A549 (cell line): ENCODE data around the gene CC2D2B. TPM values are rescaled to one million over a fixed set of nuclear protein-coding genes. Genes with fewer than 3 reads are reported as not detected.
A peak's percentile ranks its signal among the peaks of the same experiment; 100 is the strongest.

Source experiments
- ATAC-seq, 2 experiments: fragments of 200-7000 bp in 1 of 2; fragments of >200 bp in 1 of 2; cut with Nextera tagmentation in 1 of 2; cut with Tn5 transposase in 1 of 2; 3 replicates each; pipeline versions ENCODE4 v1.8.0 to v1.9.1; 2018 to 2020; ENCODE audit warnings: mild to moderate bottlenecking in 1 of 2, moderate library complexity in 1 of 2
- CTCF ChIA-PET: fragments of 300-600 bp; sonication (Branson Sonifier 250); formaldehyde crosslinking; extraction: SDS; loops from one replicate; lab custom pipeline; 2021; ENCODE audit warnings: antibody characterized with exemption, inconsistent platforms; lab: Yijun Ruan, JAX
- POLR2A ChIA-PET: fragments of 350-600 bp; formaldehyde crosslinking; extraction: SDS; loops from one replicate; lab custom pipeline; 2021; ENCODE audit warnings: antibody characterized with exemption, inconsistent platforms; lab: Yijun Ruan, JAX
- DNase-seq, 2 experiments: peaks; one replicate each; pipeline versions ENCODE4 v3.0.0 to v3.0.0-alpha.2; 2011 to 2016; ENCODE audit warnings: low read depth in 1 of 2, low spot score in 1 of 2
- FAIRE-seq: peaks from 2 replicates; lab custom pipeline; 2011; peaks lifted over from hg19 to GRCh38; lab: Jason Lieb, UNC
- H3K27ac ChIP-seq, 2 experiments: fragments of >200 bp; sonication (Bioruptor Twin); formaldehyde crosslinking; 3 replicates each; pipeline ENCODE4 v1.5.1; 2016 to 2017
- H3K4me1 ChIP-seq: fragments of >200 bp; sonication (Bioruptor Twin); formaldehyde crosslinking; 3 replicates; pipeline ENCODE4 v1.6.1; 2016
- H3K4me2 ChIP-seq: fragments of >200 bp; sonication (Bioruptor Twin); formaldehyde crosslinking; 3 replicates; pipeline ENCODE4 v1.6.1; 2016
- H3K4me3 ChIP-seq: fragments of >200 bp; sonication (Bioruptor Twin); formaldehyde crosslinking; 3 replicates; pipeline ENCODE4 v1.5.1; 2016
- H3K9me3 ChIP-seq: fragments of >200 bp; sonication (Bioruptor Twin); formaldehyde crosslinking; 3 replicates; pipeline ENCODE4 v1.6.1; 2016
- ATOH8 ChIP-seq: fragments of 250-450 bp; sonication (Bioruptor Pico); IDR thresholded peaks from 2 replicates; pipeline ENCODE4 v1.5.0; 2020; ENCODE audit warnings: low read depth, mild to moderate bottlenecking, moderate library complexity
- CBX8 ChIP-seq: fragments of 200-600 bp; sonication (generic); IDR thresholded peaks from 2 replicates; pipeline ENCODE4 v1.6.1; 2016
- CEBPB ChIP-seq, 2 experiments: fragments of >200 bp in 1 of 2; sonication (Bioruptor Twin) in 1 of 2; formaldehyde crosslinking in 1 of 2; IDR thresholded peaks; 2 replicates each; pipeline ENCODE4 v1.6.1; 2012 to 2016
- CHD2 ChIP-seq: fragments of 150-350 bp; IDR thresholded peaks from 2 replicates; pipeline ENCODE4 v1.6.1; 2014; ENCODE audit warnings: low read length; ENCODE audit not compliant: partially characterized antibody
- CHD4 ChIP-seq: fragments of 200-600 bp; sonication (generic); IDR thresholded peaks from 2 replicates; pipeline ENCODE4 v1.6.1; 2016; ENCODE audit warnings: antibody characterized with exemption, mild to moderate bottlenecking, borderline replicate concordance
- EHMT2 ChIP-seq: fragments of 200-600 bp; sonication (generic); IDR thresholded peaks from 2 replicates; pipeline ENCODE4 v1.6.1; 2016; ENCODE audit warnings: antibody characterized with exemption, low read depth, mild to moderate bottlenecking, moderate library complexity
- EP300 ChIP-seq, 2 experiments: fragments of >200 bp; sonication (Bioruptor Twin); formaldehyde crosslinking; IDR thresholded peaks; 2 replicates in 1 of 2; 3 replicates in 1 of 2; pipeline ENCODE4 v1.6.1; 2016 to 2017
- ESRRA ChIP-seq: fragments of 150-350 bp; IDR thresholded peaks from 2 replicates; pipeline ENCODE4 v1.6.1; 2014; ENCODE audit warnings: mild to moderate bottlenecking, low read length, borderline replicate concordance
- FOSB ChIP-seq: fragments of 250-450 bp; sonication (Bioruptor Pico); IDR thresholded peaks from 2 replicates; pipeline ENCODE4 v1.5.0; 2020; ENCODE audit warnings: mild to moderate bottlenecking, moderate library complexity
- FOSL2 ChIP-seq, 2 experiments: fragments of 450-650 bp in 1 of 2; fragments of >200 bp in 1 of 2; sonication (Bioruptor Twin) in 1 of 2; formaldehyde crosslinking; IDR thresholded peaks; 2 replicates each; pipeline versions ENCODE4 v1.5.0 to v1.6.1; 2016 to 2020; ENCODE audit warnings: mild to moderate bottlenecking in 1 of 2, moderate library complexity in 1 of 2
- GATA3 ChIP-seq: IDR thresholded peaks from 2 replicates; pipeline ENCODE4 v1.6.1; 2012; ENCODE audit warnings: borderline replicate concordance
- HES2 ChIP-seq: fragments of >200 bp; sonication (Bioruptor Twin); formaldehyde crosslinking; IDR thresholded peaks from 2 replicates; pipeline ENCODE4 v1.6.1; 2016
- HMGXB4 ChIP-seq: fragments of 250-450 bp; sonication (Bioruptor Pico); IDR thresholded peaks from 2 replicates; pipeline ENCODE4 v1.5.0; 2021; ENCODE audit warnings: mild to moderate bottlenecking, moderate library complexity, borderline replicate concordance
- HOXB5 ChIP-seq: fragments of 250-450 bp; sonication (Bioruptor Pico); IDR thresholded peaks from 2 replicates; pipeline ENCODE4 v1.5.0; 2020; ENCODE audit warnings: mild to moderate bottlenecking, moderate library complexity
- KDM5A ChIP-seq: fragments of 200-600 bp; sonication (generic); IDR thresholded peaks from 2 replicates; pipeline ENCODE4 v1.6.1; 2016; ENCODE audit warnings: antibody characterized with exemption, mild to moderate bottlenecking
- MAZ ChIP-seq: fragments of 150-350 bp; IDR thresholded peaks from 2 replicates; pipeline ENCODE4 v1.6.1; 2014; ENCODE audit warnings: antibody characterized with exemption, low read depth, low read length, borderline replicate concordance
- MYC ChIP-seq: IDR thresholded peaks from 2 replicates; pipeline ENCODE4 v1.6.1; 2012; ENCODE audit warnings: mild to moderate bottlenecking, inconsistent platforms, low read length, improper control_type of control experiment, borderline replicate concordance
- NPAS2 ChIP-seq: fragments of 250-450 bp; sonication (Bioruptor Pico); IDR thresholded peaks from 2 replicates; pipeline ENCODE4 v1.8.0; 2022; ENCODE audit warnings: mild to moderate bottlenecking, moderate library complexity, borderline replicate concordance
- POLR2A ChIP-seq: IDR thresholded peaks from 2 replicates; pipeline ENCODE4 v1.6.1; 2012; ENCODE audit warnings: mild to moderate bottlenecking, low read length
- POLR2AphosphoS2 ChIP-seq: conservative IDR thresholded peaks from 2 replicates; pipeline ENCODE4 v1.6.1; 2012; ENCODE audit warnings: low read length, improper control_type of control experiment, inconsistent platforms
- RCOR1 ChIP-seq: fragments of 150-350 bp; IDR thresholded peaks from 2 replicates; pipeline ENCODE4 v1.6.1; 2014; ENCODE audit warnings: antibody characterized with exemption, low read length, low read depth
- REST ChIP-seq: fragments of 200-600 bp; sonication (generic); IDR thresholded peaks from 2 replicates; pipeline ENCODE4 v1.6.1; 2016; ENCODE audit warnings: antibody characterized with exemption, mild to moderate bottlenecking, moderate library complexity
- SMC3 ChIP-seq: fragments of >200 bp; sonication (Bioruptor Twin); formaldehyde crosslinking; IDR thresholded peaks from 3 replicates; pipeline ENCODE4 v1.6.1; 2018; ENCODE audit warnings: inconsistent platforms
- TFCP2L1 ChIP-seq: fragments of 250-450 bp; sonication (Bioruptor Pico); IDR thresholded peaks from 2 replicates; pipeline ENCODE4 v1.5.0; 2021; ENCODE audit warnings: mild to moderate bottlenecking
- TP53 ChIP-seq: fragments of 250-450 bp; sonication (Bioruptor Pico); IDR thresholded peaks from 2 replicates; pipeline ENCODE4 v1.5.0; 2021; ENCODE audit warnings: mild to moderate bottlenecking, moderate library complexity
- WGBS: methylation state at CpG from one replicate; pipeline ENCODE4 v1.1.6; 2017; ENCODE audit errors: missing lambda C conversion rate; 5-methylcytosine and 5-hydroxymethylcytosine counted together
- polyA plus RNA-seq, 4 experiments: library from polyadenylated mRNA; depleted of rRNA in 3 of 4; stranded (reverse); fragments of >200 nt; fragmentation: RNase III in 1 of 4; extraction: RNeasy Plus Mini Kit Qiagen cat#74134 plus additional on column Dnase treatment in 1 of 4; gene quantifications; 2 replicates in 3 of 4; 3 replicates in 1 of 4; pipeline ENCODE4 v1.2.3, GENCODE V29; 2011 to 2017

Gene CC2D2B
- polyA plus RNA-seq, 2 of the 4 experiments (the other 2 are of a cell fraction), result 0.13 to 0.15 TPM

GRCh38 chr10:96025566-96025965 is 117.8 kb downstream of the CC2D2B start:
- CTCF ChIA-PET, result interaction anchor here (2.2 kb wide), 1 partner anchor 13 kb away, joined by 6 read pairs; no protein-coding TSS in a partner anchor
- no peaks in the 10 kb centered on the region for H3K9me3 ChIP-seq

GRCh38 chr10:96034625-96035024 is 126.8 kb downstream of the CC2D2B start:
- H3K4me2 ChIP-seq, result no peak overlapping the region
- H3K4me3 ChIP-seq, result no peak overlapping the region
- no peaks in the 10 kb centered on the region for H3K4me1 ChIP-seq
- ATAC-seq (no peak), FAIRE-seq (no peak), DNase-seq (no peak)
- POLR2A ChIA-PET, result no interaction called here
- 34% methylated on average over 1 of the region's 1 CpG for WGBS
- H3K27ac ChIP-seq, result no peak overlapping the region
- CTCF ChIA-PET, result no interaction called here
- H3K9me3 ChIP-seq, result no peaks in the 10 kb centered on the region
- TF ChIP-seq TFCP2L1 (no peak), MAZ (no peak), ESRRA (no peak), CEBPB (IDR thresholded peaks at IDR 0.05) (no peak), GATA3 (no peak), CHD2 (no peak)

More at GRCh38 chr10:96025566-96025965, 117.8 kb downstream of the CC2D2B start:
- TF ChIP-seq CHD2, result no peak
- TF ChIP-seq HMGXB4, result no peak
- no peak for TF ChIP-seq SMC3
- no peak for TF ChIP-seq FOSB (CRISPR knock-in tag)
- no peak for TF ChIP-seq MYC
- ATAC-seq (peak; percentile 97 to 98), FAIRE-seq (no peak), DNase-seq (peak; percentile 18 to 46)
- no peak overlapping the region for H3K4me3 ChIP-seq
- H3K4me2 ChIP-seq, result no peak overlapping the region
- WGBS, result 62% methylated on average over 3 of the region's 3 CpGs
- POLR2A ChIA-PET, result no interaction called here
- no peak overlapping the region for H3K27ac ChIP-seq
- no peaks in the 10 kb centered on the region for H3K4me1 ChIP-seq

GRCh38 chr10:96038476-96039387 is 131.0 kb downstream of the CC2D2B start:
- DNase-seq, result no peak
- CTCF ChIA-PET, result interaction anchor here (1.1 to 1.3 kb wide), 4 partner anchors 12 to 345 kb away, joined by 3 to 6 read pairs (median 4); partner anchors contain the start of gene TCTN3
- TF ChIP-seq HES2 (no peak), RCOR1 (no peak), EP300 (IDR thresholded peaks at IDR 0.05) (no peak), ATOH8 (CRISPR knock-in tag) (no peak), POLR2A (no peak), POLR2AphosphoS2 (no peak), FOSL2 (IDR thresholded peaks at IDR 0.05) (no peak), FOSL2 (CRISPR knock-in tag; IDR thresholded peaks at IDR 0.05) (no peak), CBX8 (no peak), KDM5A (no peak), CHD4 (no peak), CEBPB (IDR thresholded peaks at IDR 0.05) (no peak), HOXB5 (CRISPR knock-in tag) (no peak), TP53 (CRISPR knock-in tag) (no peak), EHMT2 (no peak), REST (no peak), NPAS2 (CRISPR knock-in tag) (no peak), CHD2 (no peak)
- TF ChIP-seq, all 56 proteins: peak for 0
- WGBS, result 45% methylated on average over 4 of the region's 4 CpGs
- ATAC-seq, result no peak
- no peak overlapping the region for H3K27ac ChIP-seq
- no peak overlapping the region for H3K4me2 ChIP-seq
- H3K9me3 ChIP-seq, result no peaks in the 10 kb centered on the region
- no peak for FAIRE-seq
- POLR2A ChIA-PET, result no interaction called here
- H3K4me3 ChIP-seq, result no peak overlapping the region
- no peaks in the 10 kb centered on the region for H3K4me1 ChIP-seq
